WTC11 (cell line): Measurements from ENCODE around the gene PRDM15. TPM values are rescaled to one million over a fixed set of nuclear protein-coding genes. Genes with fewer than 3 reads are reported as not detected.

Experiments used
- ATAC-seq: fragments of 200-7000 bp; cut with Tn5 transposase; 2 replicates; pipeline ENCODE4 v1.10.0; 2021; ENCODE audit warnings: mild to moderate bottlenecking, moderate library complexity
- CTCF ChIA-PET: fragments of 300-600 bp; sonication (Branson Sonifier 250); formaldehyde crosslinking; loops from one replicate; lab custom pipeline; 2021; ENCODE audit warnings: antibody characterized with exemption; lab: Charles Lee
- POLR2A ChIA-PET: fragments of 350-600 bp; sonication (Branson Sonifier 250); formaldehyde crosslinking; loops from one replicate; lab custom pipeline; 2021; ENCODE audit warnings: antibody characterized with exemption; lab: Charles Lee
- DNase-seq: peaks from one replicate; pipeline ENCODE4 v3.0.0; 2021; ENCODE audit warnings: low spot score
- H3K27ac Mint-ChIP-seq: 2 replicates; pipeline ENCODE4 v1.8.0; 2021; ENCODE audit warnings: mixed read lengths
- H3K27me3 Mint-ChIP-seq: 2 replicates; pipeline ENCODE4 v1.8.0; 2021; ENCODE audit warnings: low read depth, mild to moderate bottlenecking, moderate library complexity, mixed read lengths
- H3K36me3 Mint-ChIP-seq: 2 replicates; pipeline ENCODE4 v1.8.0; 2021; ENCODE audit warnings: mixed read lengths
- H3K4me1 Mint-ChIP-seq: 2 replicates; pipeline ENCODE4 v1.8.0; 2022; ENCODE audit warnings: mixed read lengths
- H3K4me3 Mint-ChIP-seq: 2 replicates; pipeline ENCODE4 v1.8.0; 2021; ENCODE audit warnings: mild to moderate bottlenecking, moderate library complexity, mixed read lengths
- H3K9me3 Mint-ChIP-seq: 2 replicates; pipeline ENCODE4 v1.8.0; 2021; ENCODE audit warnings: mixed read lengths
- ELF4 ChIP-seq: sonication (generic); formaldehyde crosslinking; IDR thresholded peaks from 2 replicates; pipeline ENCODE4 v1.8.1; 2022; ENCODE audit warnings: low read depth, mild to moderate bottlenecking, moderate library complexity, missing genetic modification reagents
- ESRRA ChIP-seq: sonication (generic); formaldehyde crosslinking; IDR thresholded peaks from 2 replicates; pipeline ENCODE4 v1.8.1; 2022; ENCODE audit warnings: mild to moderate bottlenecking, missing genetic modification reagents, borderline replicate concordance
- GTF2I ChIP-seq: fragments of 250-450 bp; sonication (Bioruptor Pico); conservative IDR thresholded peaks from 2 replicates; pipeline ENCODE4 v1.4.0; 2021; ENCODE audit warnings: mild to moderate bottlenecking
- NFE2L1 ChIP-seq: sonication (generic); formaldehyde crosslinking; IDR thresholded peaks from 2 replicates; pipeline ENCODE4 v1.8.1; 2023; ENCODE audit warnings: missing genetic modification reagents
- RELA ChIP-seq: sonication (generic); formaldehyde crosslinking; IDR thresholded peaks from 2 replicates; pipeline ENCODE4 v1.8.1; 2022; ENCODE audit warnings: missing genetic modification reagents, mild to moderate bottlenecking, borderline replicate concordance
- SMAD4 ChIP-seq: sonication (generic); formaldehyde crosslinking; IDR thresholded peaks from 2 replicates; pipeline ENCODE4 v1.8.0; 2022; ENCODE audit warnings: mild to moderate bottlenecking, missing genetic modification reagents
- ZNF121 ChIP-seq: sonication (generic); formaldehyde crosslinking; IDR thresholded peaks from 2 replicates; pipeline ENCODE4 v1.8.0; 2023; ENCODE audit warnings: missing genetic modification reagents
- ZNF138 ChIP-seq: sonication (generic); formaldehyde crosslinking; conservative IDR thresholded peaks from 2 replicates; pipeline ENCODE4 v1.8.1; 2022; ENCODE audit warnings: mild to moderate bottlenecking, moderate library complexity, missing genetic modification reagents
- ZNF317 ChIP-seq: sonication (generic); formaldehyde crosslinking; IDR thresholded peaks from 2 replicates; pipeline ENCODE4 v1.8.1; 2023; ENCODE audit warnings: low read depth, mild to moderate bottlenecking, moderate library complexity, missing genetic modification reagents, borderline replicate concordance
- ZNF416 ChIP-seq: fragments of 250-450 bp; sonication (Bioruptor Pico); IDR thresholded peaks from 2 replicates; pipeline ENCODE4 v1.9.0; 2021; ENCODE audit warnings: mild to moderate bottlenecking, inconsistent platforms
- total RNA-seq: library from RNA; stranded (reverse); gene quantifications from 3 replicates; pipeline ENCODE4 v1.2.3, GENCODE V29; 2021
- TF ChIP-seq, protein P1 (sequence below): fragments of 250-450 bp; sonication (Bioruptor Pico); IDR thresholded peaks from 2 replicates; pipeline ENCODE4 v1.9.0; 2021; ENCODE audit warnings: mild to moderate bottlenecking
- TF ChIP-seq, protein P2 (sequence below): sonication (generic); formaldehyde crosslinking; IDR thresholded peaks from 2 replicates; pipeline ENCODE4 v1.8.0; 2022; ENCODE audit warnings: mild to moderate bottlenecking, missing genetic modification reagents
- TF ChIP-seq, protein P3 (sequence below): sonication (generic); formaldehyde crosslinking; IDR thresholded peaks from 2 replicates; pipeline ENCODE4 v1.8.0; 2022; ENCODE audit warnings: missing genetic modification reagents
- TF ChIP-seq, protein P4 (sequence below): fragments of 200-600 bp; IDR thresholded peaks from 2 replicates; pipeline ENCODE4 v1.8.0; 2022; ENCODE audit warnings: antibody characterized with exemption
- TF ChIP-seq, protein P5 (sequence below): sonication (generic); formaldehyde crosslinking; IDR thresholded peaks from 2 replicates; pipeline ENCODE4 v1.8.0; 2023; ENCODE audit warnings: missing genetic modification reagents
- TF ChIP-seq, protein P6 (sequence below): fragments of 250-450 bp; sonication (Bioruptor Pico); IDR thresholded peaks from 2 replicates; pipeline ENCODE4 v1.9.0; 2021; ENCODE audit warnings: moderate library complexity, mild to moderate bottlenecking, inconsistent platforms, borderline replicate concordance

PRDM15 gene
- total RNA-seq, 1 experiment from 2014 or later, result 12.9 TPM

DNA sequence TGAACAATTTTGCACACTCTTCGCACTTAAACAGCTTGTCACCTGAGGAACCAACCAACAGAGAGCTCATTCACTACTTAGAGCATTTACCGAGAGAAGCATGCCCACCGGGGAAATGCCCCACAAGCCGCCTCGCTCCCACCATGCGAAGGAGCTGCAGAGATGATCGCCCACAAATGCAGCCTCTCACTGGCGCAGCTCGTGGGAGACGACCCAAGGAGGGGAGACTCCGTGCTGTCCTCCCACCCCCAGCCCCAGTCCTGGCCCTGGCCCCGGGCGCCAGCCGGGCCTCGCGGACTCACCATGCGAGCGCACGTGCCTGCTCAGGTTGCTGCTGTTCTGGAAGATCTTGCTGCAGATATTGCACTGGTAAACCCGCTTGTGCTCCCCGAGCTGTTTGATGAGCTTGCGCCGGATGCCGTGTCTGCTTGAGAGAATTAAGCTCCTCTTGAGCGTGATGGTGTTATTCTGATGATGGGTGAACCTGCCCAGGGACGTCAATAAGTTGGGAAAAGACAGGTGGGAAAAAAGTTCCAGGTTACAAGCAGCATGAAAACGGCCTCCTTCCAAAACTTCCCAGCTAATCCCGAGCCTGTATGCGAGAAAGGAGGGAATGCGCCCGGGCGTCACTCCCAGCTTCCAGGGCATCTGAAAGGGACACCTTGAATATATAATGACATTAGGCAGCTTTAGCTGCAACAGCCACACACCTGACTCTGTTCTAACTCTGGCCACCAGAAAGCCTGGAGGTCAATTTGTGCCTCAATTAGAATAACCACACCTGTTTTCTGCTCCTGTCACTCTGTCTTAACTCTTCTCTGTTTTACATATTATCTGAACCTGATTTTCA is 42.8 kb downstream of the PRDM15 start:
- DNase-seq, result no peak
- peaks cover 12% of the 10 kb centered on the region for H3K9me3 Mint-ChIP-seq
- no peak; the same call in 1 of the 2 replicates for ATAC-seq
- H3K36me3 Mint-ChIP-seq, result peaks cover 23% of the 10 kb centered on the region
- no peak for TF ChIP-seq GTF2I (CRISPR knock-in tag)
- TF ChIP-seq ZNF138 (CRISPR knock-in tag), result no peak
- TF ChIP-seq, protein P1, sequence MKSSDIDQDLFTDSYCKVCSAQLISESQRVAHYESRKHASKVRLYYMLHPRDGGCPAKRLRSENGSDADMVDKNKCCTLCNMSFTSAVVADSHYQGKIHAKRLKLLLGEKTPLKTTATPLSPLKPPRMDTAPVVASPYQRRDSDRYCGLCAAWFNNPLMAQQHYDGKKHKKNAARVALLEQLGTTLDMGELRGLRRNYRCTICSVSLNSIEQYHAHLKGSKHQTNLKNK (CRISPR knock-in tag), result no peak
- peak overlapping the region; percentile 53 for H3K4me3 Mint-ChIP-seq
- H3K27me3 Mint-ChIP-seq, result no peaks in the 10 kb centered on the region
- peak overlapping the region; percentile 93 for H3K27ac Mint-ChIP-seq
- ChIA-PET CTCF (interaction anchor here (2.5 to 2.7 kb wide), 2 partner anchors 20 to 224 kb away, joined by 10 read pairs; no protein-coding TSS in a partner anchor), POLR2A (no interaction called here)
- H3K4me1 Mint-ChIP-seq, result peaks cover 25% of the 10 kb centered on the region

DNA sequence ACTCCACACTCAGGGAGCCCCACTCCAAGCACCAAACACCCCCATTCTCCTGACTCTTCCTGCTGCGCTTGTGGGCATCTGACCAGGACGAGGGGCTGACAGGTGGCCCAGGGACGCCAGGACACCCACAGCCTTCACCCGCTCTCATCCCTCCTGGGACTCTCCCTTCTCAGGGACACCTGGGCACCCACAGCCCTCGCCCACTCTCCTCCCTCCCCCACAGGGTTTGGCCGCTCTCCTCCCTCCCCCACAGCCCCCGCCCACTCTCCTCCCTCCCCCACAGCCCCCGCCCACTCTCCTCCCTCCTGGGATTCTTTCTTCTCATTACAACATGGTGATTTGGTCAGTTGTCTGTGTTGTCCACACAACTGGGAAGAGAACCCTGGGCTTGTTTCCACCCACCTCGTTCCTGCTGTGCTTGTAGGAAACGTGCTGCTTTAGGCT is 43.4 kb downstream of the PRDM15 start:
- DNase-seq, result no peak
- TF ChIP-seq ESRRA (CRISPR knock-in tag) (no peak), NFE2L1 (CRISPR knock-in tag) (no peak), ZNF416 (CRISPR knock-in tag) (no peak)
- TF ChIP-seq, protein P2, sequence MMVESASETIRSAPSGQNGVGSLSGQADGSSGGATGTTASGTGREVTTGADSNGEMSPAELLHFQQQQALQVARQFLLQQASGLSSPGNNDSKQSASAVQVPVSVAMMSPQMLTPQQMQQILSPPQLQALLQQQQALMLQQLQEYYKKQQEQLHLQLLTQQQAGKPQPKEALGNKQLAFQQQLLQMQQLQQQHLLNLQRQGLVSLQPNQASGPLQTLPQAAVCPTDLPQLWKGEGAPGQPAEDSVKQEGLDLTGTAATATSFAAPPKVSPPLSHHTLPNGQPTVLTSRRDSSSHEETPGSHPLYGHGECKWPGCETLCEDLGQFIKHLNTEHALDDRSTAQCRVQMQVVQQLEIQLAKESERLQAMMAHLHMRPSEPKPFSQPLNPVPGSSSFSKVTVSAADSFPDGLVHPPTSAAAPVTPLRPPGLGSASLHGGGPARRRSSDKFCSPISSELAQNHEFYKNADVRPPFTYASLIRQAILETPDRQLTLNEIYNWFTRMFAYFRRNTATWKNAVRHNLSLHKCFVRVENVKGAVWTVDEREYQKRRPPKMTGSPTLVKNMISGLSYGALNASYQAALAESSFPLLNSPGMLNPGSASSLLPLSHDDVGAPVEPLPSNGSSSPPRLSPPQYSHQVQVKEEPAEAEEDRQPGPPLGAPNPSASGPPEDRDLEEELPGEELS (CRISPR knock-in tag), result no peak
- TF ChIP-seq, protein P3, sequence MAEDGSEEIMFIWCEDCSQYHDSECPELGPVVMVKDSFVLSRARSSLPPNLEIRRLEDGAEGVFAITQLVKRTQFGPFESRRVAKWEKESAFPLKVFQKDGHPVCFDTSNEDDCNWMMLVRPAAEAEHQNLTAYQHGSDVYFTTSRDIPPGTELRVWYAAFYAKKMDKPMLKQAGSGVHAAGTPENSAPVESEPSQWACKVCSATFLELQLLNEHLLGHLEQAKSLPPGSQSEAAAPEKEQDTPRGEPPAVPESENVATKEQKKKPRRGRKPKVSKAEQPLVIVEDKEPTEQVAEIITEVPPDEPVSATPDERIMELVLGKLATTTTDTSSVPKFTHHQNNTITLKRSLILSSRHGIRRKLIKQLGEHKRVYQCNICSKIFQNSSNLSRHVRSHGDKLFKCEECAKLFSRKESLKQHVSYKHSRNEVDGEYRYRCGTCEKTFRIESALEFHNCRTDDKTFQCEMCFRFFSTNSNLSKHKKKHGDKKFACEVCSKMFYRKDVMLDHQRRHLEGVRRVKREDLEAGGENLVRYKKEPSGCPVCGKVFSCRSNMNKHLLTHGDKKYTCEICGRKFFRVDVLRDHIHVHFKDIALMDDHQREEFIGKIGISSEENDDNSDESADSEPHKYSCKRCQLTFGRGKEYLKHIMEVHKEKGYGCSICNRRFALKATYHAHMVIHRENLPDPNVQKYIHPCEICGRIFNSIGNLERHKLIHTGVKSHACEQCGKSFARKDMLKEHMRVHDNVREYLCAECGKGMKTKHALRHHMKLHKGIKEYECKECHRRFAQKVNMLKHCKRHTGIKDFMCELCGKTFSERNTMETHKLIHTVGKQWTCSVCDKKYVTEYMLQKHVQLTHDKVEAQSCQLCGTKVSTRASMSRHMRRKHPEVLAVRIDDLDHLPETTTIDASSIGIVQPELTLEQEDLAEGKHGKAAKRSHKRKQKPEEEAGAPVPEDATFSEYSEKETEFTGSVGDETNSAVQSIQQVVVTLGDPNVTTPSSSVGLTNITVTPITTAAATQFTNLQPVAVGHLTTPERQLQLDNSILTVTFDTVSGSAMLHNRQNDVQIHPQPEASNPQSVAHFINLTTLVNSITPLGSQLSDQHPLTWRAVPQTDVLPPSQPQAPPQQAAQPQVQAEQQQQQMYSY (CRISPR knock-in tag), result no peak
- TF ChIP-seq, protein P4, sequence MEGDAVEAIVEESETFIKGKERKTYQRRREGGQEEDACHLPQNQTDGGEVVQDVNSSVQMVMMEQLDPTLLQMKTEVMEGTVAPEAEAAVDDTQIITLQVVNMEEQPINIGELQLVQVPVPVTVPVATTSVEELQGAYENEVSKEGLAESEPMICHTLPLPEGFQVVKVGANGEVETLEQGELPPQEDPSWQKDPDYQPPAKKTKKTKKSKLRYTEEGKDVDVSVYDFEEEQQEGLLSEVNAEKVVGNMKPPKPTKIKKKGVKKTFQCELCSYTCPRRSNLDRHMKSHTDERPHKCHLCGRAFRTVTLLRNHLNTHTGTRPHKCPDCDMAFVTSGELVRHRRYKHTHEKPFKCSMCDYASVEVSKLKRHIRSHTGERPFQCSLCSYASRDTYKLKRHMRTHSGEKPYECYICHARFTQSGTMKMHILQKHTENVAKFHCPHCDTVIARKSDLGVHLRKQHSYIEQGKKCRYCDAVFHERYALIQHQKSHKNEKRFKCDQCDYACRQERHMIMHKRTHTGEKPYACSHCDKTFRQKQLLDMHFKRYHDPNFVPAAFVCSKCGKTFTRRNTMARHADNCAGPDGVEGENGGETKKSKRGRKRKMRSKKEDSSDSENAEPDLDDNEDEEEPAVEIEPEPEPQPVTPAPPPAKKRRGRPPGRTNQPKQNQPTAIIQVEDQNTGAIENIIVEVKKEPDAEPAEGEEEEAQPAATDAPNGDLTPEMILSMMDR, result no peak
- TF ChIP-seq, all 79 proteins: peak for 0
- CTCF ChIA-PET, result interaction anchor here (2.5 to 2.7 kb wide), 2 partner anchors 19 to 223 kb away, joined by 10 read pairs; no protein-coding TSS in a partner anchor
- ATAC-seq, result no peak; the same call in 1 of the 2 replicates
- Mint-ChIP-seq H3K36me3 (peaks cover 16% of the 10 kb centered on the region), H3K4me3 (peak overlapping the region; percentile 53), H3K27ac (peak overlapping the region; percentile 93), H3K9me3 (peaks cover 5% of the 10 kb centered on the region), H3K27me3 (no peaks in the 10 kb centered on the region), H3K4me1 (peaks cover 25% of the 10 kb centered on the region)
- POLR2A ChIA-PET, result no interaction called here

DNA sequence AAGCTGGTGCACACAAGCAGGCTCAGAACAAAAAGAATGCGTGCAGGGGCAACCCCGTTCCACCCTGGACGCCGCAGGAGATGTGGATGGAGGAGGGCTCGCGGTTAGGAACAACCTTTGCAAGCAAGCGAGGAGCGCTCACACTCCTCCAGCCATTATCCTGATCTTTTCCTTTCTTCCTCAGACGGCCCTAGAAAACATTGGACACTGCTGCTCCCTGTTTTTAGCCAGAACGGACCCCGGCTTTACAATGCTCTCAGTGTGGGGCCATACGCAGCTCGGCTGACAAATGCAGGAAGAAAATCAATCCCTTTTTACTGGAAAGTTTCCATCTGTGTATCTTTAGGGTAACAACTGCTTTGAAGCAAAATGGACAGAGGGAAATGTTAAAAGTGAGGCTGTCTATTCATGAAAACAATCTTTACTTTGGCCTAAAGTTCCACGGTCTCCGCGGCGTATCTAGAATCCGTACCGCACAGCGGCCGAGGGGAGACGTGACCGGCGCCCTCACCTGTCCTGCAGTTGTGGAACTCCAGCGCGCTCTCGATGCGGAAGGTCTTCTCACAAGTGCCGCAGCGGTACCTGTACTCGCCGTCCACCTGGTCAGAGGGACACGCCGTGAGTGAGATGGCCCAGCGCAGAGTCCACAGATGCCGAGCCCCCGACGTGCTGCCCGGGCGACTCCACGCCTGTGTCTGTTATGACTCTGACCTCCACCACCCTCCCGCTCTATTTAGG is 44.0 kb downstream of the PRDM15 start:
- TF ChIP-seq ELF4 (CRISPR knock-in tag), result no peak
- no peak for TF ChIP-seq ZNF317 (CRISPR knock-in tag)
- TF ChIP-seq, protein P5, sequence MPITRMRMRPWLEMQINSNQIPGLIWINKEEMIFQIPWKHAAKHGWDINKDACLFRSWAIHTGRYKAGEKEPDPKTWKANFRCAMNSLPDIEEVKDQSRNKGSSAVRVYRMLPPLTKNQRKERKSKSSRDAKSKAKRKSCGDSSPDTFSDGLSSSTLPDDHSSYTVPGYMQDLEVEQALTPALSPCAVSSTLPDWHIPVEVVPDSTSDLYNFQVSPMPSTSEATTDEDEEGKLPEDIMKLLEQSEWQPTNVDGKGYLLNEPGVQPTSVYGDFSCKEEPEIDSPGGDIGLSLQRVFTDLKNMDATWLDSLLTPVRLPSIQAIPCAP, result no peak
- no peak for TF ChIP-seq ZNF121 (CRISPR knock-in tag)
- TF ChIP-seq SMAD4, result no peak
- TF ChIP-seq, protein P6, sequence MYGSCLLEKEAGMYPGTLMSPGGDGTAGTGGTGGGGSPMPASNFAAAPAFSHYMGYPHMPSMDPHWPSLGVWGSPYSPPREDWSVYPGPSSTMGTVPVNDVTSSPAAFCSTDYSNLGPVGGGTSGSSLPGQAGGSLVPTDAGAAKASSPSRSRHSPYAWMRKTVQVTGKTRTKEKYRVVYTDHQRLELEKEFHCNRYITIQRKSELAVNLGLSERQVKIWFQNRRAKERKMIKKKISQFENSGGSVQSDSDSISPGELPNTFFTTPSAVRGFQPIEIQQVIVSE (CRISPR knock-in tag), result no peak
- TF ChIP-seq RELA (CRISPR knock-in tag), result no peak
- TF ChIP-seq, protein P4, result no peak
- TF ChIP-seq, all 79 proteins: peak for 0
- ChIA-PET POLR2A (no interaction called here), CTCF (no interaction called here)
- peaks cover 25% of the 10 kb centered on the region for H3K4me1 Mint-ChIP-seq
- H3K36me3 Mint-ChIP-seq, result peaks cover 11% of the 10 kb centered on the region
- no peak for ATAC-seq
- no peak overlapping the region; the same call in 1 of the 2 replicates for H3K27ac Mint-ChIP-seq
- no peak for DNase-seq
- H3K9me3 Mint-ChIP-seq, result no peaks in the 10 kb centered on the region
- no peaks in the 10 kb centered on the region for H3K27me3 Mint-ChIP-seq
- no peak overlapping the region for H3K4me3 Mint-ChIP-seq
